ENCODE results near the gene TMEM204.

The TMEM204 gene

DNA sequence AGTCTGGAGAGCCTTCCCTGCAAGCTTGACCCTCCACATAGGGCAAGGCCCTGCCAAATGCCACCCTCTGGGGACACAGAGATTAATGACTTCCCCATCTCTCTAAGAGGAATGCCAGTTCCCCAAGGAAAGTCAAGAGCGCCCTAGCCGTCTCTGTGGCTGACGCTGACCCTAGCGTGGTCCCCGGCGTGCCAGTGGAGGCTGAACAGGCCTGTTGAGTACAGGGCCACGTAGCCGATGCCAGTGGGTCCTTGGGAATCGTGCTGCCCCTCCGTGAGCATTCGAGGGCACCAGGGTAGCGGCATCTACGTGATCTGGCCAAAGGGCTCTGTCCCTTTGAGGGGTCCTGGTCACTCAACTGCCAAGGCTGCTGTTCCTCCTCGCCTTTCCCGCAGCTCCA is 17.2 kb downstream of the TMEM204 start:
- intact Hi-C loops (cut with DNase I) = no loop called here
- no peak for DNase-seq

DNA sequence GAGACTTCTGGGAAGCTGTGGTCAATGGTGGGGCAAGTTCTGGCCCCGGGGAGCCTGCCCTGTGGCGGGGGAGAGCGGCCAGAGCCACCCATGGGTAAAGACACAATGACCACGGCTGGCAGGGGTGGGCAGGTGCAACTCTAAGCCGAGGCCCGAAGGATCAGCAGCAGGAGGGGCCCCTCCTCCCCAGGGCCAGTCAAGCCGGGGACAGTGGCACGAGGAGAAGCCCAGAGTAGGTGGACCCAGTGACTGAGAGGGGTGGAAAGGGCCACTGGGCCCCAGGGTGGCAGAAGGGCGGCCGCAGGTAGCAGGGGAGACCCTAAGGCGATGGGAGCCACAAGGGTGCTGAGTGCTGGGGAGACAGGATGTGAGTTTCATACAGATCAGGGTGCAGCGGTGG is 17.7 kb downstream of the TMEM204 start:
- intact Hi-C loops (cut with DNase I) = no loop called here

DNA sequence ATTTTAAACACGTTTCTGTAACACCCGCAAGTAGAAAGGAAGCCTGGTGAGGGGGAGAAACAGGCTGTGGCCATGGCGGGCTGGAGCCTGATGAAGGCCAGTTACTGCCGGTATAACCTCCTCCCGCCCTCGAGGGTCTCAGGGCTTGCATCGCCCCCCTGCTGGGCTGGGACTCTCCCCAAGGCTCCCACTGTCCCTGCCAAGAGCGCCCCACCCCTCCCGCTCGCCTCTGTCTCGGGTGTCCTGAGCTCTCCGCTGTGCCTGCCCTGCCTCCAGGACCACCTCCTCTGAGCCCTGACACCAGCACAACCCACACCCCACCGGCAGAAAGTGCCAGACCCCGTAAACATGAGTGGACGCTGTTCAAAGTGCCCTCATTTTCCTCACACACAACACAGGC is 18.7 kb downstream of the TMEM204 start:
- intact Hi-C loops (cut with DNase I) = no loop called here
- DNase-seq = no peak

More for the DNA sequence above, 17.7 kb downstream of the TMEM204 start:
- DNase-seq = no peak

DNA sequence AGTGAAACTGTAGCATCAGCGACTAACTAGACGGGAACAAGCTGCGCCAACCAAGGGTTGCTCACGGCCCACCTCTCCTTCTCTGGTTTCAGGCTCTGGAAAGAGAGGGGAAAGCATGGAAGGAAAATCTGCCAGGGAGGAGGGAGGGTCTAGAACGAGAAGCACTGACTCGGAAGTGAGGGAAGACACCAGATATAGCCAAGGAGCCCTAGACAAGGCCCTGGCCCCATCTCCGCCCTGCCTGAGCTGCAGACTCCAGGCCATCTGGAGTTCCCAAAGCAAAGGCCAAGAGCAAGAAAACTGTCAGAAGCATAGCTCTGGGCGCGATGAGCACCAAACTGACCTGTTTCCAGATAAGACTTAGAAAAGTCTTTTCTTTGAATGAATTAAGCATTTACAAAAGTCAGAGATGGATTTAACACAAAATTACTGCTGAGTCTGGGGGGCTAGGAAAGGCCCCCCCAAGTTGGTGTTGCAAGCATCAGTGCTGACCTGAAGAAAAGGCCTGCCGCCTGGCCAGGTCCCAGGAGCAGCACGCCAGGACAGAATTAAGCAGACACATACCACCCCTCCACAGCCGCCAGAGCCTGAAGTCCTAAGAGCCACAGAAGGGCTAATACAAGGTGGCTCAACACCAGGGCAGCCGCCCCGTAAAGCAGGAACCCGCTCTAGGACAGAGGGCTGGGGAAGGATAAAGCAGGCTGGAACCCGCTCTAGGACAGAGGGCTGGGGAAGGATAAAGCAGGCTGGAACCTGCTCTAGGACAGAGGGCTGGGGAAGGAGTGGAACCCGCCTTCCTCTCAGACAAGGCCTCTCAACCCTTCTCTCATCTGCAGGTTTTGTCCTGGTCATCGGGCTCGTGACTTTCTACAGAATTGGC is 20.7 kb downstream of the TMEM204 start:
- no peak for DNase-seq
- intact Hi-C loops (cut with DNase I) = no loop called here

DNA sequence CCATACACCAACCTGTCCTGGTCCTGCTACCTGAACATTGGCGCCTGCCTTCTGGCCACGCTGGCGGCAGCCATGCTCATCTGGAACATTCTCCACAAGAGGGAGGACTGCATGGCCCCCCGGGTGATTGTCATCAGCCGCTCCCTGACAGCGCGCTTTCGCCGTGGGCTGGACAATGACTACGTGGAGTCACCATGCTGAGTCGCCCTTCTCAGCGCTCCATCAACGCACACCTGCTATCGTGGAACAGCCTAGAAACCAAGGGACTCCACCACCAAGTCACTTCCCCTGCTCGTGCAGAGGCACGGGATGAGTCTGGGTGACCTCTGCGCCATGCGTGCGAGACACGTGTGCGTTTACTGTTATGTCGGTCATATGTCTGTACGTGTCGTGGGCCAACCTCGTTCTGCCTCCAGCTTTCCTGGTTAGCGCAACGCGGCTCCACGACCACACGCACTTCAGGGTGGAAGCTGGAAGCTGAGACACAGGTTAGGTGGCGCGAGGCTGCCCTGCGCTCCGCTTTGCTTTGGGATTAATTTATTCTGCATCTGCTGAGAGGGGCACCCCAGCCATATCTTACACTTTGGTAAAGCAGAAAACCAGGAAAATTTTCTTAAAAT is 21.5 kb downstream of the TMEM204 start:
- intact Hi-C loops (cut with DNase I) = no loop called here

DNA sequence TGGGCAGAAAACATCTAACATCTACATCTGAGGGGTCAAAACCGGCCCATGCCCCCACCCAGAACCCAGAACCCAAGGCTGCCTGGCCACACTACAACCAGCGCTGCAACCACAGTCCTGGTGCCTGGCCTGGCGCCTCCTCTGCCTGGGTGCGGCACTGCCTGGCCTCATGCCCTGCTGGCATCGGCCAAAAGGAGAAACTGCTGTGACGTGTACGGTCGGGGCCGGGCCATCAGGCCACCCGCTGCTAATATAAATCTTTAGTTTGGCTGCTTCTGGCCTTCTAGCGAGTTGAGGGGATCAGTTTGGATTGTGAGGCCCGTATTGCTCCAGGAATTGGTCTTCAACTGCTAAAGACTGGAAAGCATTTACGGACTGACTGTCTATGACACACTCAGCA is 22.8 kb downstream of the TMEM204 start:
- DNase-seq = peak in 1 of 10 donors; percentile 82
- intact Hi-C loops (cut with DNase I) = no loop called here

More for the DNA sequence above, 21.5 kb downstream of the TMEM204 start:
- no peak for DNase-seq

DNA sequence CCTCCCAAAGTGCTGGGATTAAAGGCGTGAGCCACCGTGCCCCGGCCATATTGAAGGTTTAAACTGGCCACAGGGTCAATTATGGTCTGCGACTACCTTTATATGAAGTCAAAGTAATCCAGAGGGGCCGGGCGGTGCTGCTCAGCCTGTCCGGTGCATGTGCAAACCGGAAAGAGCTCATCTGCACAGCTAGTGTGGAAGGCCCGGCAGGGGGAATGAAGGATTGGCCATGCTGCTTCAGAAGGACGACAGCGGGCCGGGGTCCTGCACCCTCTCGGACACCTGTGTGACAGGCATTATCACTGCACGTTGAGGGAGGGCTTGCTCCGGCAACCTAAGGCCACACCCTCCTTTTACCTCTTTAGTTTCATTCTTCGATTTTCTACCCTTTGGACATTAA is 23.6 kb downstream of the TMEM204 start:
- no peak for DNase-seq

DNA sequence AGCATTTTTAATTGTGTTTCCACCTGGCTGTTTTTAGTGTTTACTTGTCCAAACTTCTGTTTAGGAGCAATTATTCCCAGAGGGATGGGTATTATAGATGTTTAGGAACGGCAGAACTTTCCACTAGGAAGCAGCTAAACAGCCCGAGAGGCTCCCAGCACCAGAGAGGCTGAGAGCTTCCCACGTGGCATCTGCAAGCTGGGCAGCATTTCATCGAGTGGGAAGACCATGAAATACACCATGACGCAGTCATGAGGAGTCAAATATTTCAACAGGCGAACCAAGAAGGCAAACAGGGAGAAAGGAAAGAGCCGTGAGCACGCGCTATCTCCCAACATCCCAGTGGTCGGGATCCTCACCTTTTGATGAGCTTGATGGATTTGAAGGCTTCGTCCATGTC is 24.1 kb downstream of the TMEM204 start:
- intact Hi-C loops (cut with DNase I) = no loop called here
- peak in 4 of 10 donors; percentile 18 to 89 (median 44) for DNase-seq

More for the DNA sequence above, 23.6 kb downstream of the TMEM204 start:
- intact Hi-C loops (cut with DNase I) = no loop called here

DNA sequence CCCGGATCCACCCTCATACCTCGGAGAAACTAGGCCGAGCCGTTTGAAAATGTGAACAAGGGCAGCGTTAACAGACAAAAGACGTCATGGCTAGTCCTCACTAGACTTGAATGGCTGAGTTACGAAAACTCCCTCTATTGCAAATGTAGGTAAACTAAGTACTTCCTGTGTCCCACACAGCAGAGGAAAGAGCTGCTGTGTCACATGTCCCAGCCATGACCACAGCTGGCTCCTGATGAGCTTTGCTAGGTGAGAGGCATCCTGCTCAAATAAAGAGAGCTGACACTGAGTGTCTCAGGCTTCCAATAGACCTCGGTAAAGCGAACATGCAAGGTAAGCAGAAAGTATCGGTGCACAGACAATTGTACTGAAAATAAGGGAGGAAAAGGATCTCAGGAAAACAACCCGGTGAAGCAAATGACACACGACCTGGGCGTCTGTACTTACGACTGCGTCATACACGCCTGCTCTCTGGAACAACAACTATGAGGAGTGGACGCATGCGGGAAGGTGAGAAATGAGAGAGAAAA is 26.0 kb downstream of the TMEM204 start:
- DNase-seq = no peak
- intact Hi-C loops (cut with DNase I) = no loop called here

DNA sequence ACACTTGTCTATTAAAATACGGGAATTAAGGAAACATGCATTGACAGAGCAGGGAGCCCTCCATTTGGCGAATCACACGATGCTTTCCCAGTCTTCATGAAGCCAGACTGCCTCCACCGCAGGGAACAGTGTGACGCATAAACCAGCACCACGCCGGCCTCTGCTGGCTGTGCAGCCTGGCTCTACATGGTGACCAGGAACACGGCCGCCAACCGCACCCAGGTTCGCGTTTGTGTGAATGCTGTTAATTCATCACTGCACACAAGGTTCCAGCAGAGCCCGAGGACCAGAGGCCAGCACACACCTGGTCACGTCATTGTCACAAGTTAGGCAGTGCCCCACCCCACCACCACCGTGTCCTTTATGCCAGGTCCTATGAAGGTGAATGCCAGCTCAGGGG is 26.7 kb downstream of the TMEM204 start:
- intact Hi-C loops (cut with DNase I) = no loop called here
- no peak for DNase-seq

DNA sequence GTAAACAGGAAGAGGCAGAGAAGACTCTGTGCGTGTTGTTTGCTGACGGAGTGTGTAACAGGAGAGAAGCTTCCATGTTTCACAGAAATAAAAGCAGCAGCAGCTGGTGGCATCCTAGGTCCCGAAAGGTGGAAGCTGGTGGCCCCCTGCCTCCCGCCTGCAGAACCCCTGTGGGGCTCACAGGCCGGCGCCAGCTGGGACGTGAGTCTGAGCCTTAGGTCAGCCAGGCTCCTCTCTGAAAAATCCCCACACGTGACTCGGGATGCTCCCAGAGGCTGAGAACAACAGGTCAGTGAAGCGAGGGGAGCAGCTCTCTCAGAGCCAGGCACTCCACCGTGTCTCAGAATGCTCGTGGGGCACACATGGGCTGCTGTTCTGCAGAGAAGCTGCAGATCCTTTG is 27.4 kb downstream of the TMEM204 start:
- intact Hi-C loops (cut with DNase I) = no loop called here
- no peak for DNase-seq

DNA sequence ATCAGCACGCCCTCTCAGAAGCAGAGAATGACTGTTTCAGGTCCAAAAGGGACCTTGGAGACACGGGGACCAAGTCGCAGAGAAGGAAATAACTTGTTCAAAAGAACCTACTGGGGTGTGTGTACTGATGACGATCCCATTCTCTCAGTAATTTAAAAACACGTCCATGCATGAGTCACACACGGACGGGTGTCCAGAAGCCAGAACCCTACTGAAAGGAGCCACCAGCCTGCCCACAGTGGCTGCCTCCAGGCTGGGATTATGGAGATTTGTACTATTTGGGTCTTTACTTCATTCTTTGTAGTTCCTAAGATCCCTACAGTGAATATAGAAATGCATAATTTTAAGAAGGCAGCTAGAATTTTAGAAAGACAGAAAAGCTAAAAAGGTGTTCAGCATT is 27.8 kb downstream of the TMEM204 start:
- intact Hi-C loops (cut with DNase I) = no loop called here
- no peak for DNase-seq

DNA sequence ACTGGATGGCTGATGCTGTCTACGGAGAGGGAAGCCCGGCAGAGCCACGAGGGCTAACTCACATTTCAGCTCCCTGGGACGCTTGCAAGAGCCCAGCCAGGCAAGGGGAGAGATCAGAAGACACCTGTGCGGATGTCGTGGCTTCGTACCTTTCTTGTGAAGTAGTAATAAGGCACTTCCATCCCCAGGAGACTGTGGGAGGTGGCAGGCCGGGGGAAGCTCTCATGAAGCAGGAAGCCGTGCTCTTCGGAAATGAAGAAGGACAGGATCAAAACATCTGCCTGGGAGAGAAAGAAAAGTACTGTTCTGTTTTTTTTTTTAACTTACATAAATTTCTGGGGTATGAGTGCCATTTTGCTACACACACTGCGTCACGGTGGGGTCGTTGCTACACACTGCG is 28.4 kb downstream of the TMEM204 start:
- intact Hi-C loops (cut with DNase I) = no loop called here
- DNase-seq = no peak

DNA sequence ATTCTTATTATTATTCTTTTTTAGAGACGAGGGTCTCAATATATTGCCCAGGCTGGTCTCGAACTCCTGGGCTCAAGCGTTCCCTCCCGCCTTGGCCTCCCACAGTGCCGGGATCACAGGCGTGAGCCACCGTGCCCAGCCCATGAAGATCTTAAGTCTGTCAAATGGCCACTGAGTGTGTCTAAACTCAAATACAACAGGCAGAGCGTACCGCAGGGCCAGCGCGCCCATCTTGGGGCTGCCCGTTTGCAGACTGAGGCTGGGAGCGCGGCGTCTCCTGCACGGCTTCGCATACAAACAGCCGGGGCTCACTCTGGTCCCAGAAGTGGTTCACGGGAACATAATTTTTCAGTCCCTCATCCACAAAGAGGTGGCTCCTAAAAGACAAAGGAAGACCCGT is 30.3 kb downstream of the TMEM204 start:
- DNase-seq = no peak
- intact Hi-C loops (cut with DNase I) = no loop called here

DNA sequence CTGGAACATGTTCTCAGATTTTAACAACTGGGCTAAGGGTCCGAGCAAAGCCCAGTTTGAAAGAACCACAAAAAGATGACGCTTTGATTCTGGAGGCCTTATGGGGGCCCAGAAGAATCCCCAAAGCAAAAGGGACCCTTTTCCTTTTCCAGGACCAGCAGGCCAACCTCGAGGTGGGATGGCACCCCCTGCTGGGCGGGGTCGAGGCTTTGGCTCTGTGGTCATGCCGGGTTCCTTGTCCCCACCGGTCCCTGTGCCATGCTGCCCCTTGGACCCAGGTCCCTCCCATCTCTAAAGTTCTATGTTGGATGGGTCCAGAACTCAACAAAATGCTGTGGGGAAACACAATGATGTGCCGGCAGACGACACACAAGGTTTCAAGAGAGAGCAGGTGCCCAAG is 30.9 kb downstream of the TMEM204 start:
- DNase-seq = no peak
- intact Hi-C loops (cut with DNase I) = no loop called here

DNA sequence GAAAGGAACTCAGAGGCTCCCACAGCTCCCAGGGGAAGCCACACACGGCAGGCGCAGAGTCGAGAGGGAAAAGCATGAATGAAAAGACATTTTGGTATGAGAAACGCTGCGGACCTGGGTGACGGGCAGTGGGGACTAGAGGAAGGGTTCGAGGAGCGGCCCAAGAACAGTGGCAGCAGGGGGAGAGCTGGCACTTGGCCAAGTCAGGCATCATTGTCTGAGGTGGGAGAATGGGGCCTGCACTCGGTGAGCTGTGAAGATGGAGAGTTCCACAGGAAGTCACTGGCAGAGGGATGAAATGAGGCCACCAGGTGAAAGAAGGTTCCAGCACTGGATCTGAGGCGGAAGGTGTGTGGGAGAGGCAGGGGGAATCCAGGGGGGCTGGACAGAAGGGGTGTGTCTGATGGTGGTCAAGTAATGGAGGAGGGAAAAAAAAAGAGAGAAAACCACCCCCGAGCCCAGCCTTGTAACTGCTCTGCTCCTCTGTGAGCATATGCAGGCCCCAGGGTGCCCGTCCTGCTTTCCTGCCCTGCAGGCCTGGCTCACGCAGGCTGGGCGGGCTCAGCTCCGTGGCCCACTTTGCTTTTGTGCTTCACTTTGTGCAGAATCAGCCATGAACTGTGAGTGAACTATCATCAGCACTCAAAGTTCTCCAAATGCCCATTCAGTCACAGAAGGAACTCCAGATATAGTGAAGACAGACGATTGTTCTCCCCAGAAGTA is 31.8 kb downstream of the TMEM204 start:
- intact Hi-C loops (cut with DNase I) = no loop called here
- no peak for DNase-seq

DNA sequence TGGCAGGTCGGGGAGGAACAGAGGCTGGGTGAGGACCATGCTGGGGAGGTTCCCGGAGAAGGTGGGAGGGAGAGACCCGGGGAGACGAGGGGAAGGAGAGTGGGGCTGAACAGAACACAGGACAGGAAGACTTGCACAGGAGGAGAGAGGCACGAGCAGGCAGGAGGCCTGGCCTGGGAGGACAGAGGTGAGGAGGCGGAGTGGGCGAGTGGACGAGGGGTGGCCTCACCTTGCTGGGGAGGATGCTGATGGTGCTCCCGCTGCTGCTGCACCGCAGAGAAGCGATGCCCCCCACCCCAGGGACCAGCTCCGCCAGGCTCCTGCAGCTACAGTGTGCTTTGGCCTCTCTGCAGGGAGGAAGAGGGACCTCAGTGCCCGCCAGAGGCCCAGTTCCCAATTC is 34.5 kb downstream of the TMEM204 start:
- intact Hi-C loops (cut with DNase I) = no loop called here

DNA sequence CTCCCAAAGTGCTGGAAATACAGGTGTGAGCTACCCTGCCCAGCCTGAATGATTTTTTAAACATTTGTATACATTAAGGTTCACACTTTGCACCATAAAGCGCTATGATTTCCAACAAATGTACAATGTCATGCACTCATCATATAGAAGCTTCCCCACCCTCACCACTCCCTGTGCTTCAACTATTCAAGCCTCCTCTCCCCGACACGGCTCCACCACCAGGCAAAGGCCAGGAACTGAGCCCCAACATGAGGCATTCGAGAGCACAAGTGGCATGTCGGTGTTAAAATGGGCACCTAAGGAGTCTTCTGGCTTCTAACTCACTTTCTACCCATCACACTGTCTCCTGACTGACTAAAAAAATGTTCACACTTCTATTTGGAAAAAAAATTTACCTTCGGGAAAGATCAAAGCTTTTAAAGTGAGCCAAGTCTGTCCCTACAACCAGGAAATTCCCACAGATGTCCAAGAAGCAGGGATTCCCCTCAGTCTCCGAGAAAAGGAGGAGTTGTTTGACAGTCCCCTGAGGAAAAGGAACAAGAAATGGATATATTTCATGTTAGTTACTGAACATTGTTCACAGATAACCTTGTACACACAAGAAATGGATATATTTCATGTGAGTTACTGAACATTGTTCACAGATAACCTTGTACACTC is 37.7 kb downstream of the TMEM204 start:
- intact Hi-C loops (cut with DNase I) = no loop called here
- DNase-seq = no peak

More for the DNA sequence above, 34.5 kb downstream of the TMEM204 start:
- no peak for DNase-seq

DNA sequence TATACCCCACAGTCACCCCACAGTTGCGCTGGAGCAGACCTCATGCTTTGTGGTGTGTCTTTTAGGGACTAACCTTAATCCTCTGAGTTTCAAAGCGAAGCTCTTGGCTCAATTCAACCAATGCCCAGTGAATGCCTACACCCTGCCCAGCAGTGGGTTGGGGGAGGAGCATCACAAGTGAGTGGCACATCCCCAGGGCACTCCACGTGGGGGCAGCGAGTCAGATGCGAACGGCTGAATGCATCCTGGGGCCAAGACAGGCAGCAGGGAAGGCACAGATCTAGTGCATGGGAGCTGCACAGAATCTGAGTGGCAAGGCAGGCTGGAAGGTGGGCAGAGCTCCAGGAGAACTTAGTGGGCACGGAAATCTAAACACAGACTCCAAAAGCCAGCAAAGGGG is 39.2 kb downstream of the TMEM204 start:
- intact Hi-C loops (cut with DNase I) = no loop called here
- DNase-seq = no peak

DNA sequence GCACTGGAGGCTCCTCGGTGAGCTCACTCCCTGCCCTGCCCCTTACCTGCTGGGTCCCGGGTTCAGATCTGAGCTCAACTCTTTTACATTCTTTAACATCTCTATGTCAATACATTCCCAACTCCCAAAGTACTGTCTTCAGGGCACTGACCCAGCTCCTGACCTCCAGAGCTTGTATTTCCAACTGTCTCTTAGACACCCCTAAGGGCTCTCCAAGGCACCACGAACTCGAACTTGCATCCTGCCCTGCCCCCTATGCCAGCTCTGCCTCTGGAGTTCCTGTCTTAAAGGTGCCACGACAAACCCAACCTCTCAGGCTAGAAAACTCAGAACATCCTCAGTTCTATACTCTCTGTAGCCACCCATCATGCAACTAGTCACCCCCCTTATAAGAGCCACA is 39.8 kb downstream of the TMEM204 start:
- intact Hi-C loops (cut with DNase I) = no loop called here
- DNase-seq = no peak

DNA sequence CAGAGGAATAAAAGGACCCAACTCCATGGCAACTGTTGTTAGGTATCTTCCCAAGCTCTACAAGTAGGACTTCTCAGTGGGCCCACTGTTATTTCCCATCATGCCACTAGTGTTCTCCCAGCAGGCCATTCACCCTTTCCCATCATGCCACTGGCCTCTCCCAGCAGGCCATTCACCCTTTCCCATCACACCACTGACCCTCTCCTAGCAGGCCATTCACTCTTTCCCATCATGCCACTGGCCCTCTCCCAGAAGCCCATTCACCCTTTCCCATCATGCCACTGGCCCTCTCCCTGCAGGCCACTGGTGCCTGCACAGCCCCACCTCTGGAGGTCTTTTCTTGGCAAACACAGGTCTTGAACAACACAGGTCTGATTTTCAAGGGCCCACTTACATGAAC is 42.1 kb downstream of the TMEM204 start:
- intact Hi-C loops (cut with DNase I) = no loop called here
- no peak for DNase-seq
